Skeletal muscle satellite cell (primary cell): Measurements from ENCODE around the gene DYNC2H1.

Experiments
- H3K27me3 ChIP-seq: 2 replicates; pipeline ENCODE4 v1.7.0; 2013; ENCODE audit warnings: low read length; ENCODE audit not compliant: control insufficient read depth, insufficient read depth
- H3K36me3 ChIP-seq: 2 replicates; pipeline ENCODE4 v1.7.0; 2013; ENCODE audit warnings: mild to moderate bottlenecking, control low read depth, low read length; ENCODE audit not compliant: insufficient read depth
- H3K4me1 ChIP-seq: 2 replicates; pipeline ENCODE4 v1.7.0; 2013; ENCODE audit warnings: low read length; ENCODE audit not compliant: control insufficient read depth, insufficient read depth
- H3K4me2 ChIP-seq: 2 replicates; pipeline ENCODE4 v1.7.0; 2013; ENCODE audit warnings: mild to moderate bottlenecking, low read length
- H3K4me3 ChIP-seq: 2 replicates; pipeline ENCODE4 v1.7.0; 2013; ENCODE audit warnings: low read length
- H3K9ac ChIP-seq: 2 replicates; pipeline ENCODE4 v1.7.0; 2013; ENCODE audit warnings: mild to moderate bottlenecking, low read depth, low read length, moderate library complexity
- H3K9me3 ChIP-seq: replicated peaks from 2 replicates; pipeline ENCODE4 v1.7.0; 2013; ENCODE audit warnings: mild to moderate bottlenecking, control low read depth, low read length

The DYNC2H1 gene

DNA sequence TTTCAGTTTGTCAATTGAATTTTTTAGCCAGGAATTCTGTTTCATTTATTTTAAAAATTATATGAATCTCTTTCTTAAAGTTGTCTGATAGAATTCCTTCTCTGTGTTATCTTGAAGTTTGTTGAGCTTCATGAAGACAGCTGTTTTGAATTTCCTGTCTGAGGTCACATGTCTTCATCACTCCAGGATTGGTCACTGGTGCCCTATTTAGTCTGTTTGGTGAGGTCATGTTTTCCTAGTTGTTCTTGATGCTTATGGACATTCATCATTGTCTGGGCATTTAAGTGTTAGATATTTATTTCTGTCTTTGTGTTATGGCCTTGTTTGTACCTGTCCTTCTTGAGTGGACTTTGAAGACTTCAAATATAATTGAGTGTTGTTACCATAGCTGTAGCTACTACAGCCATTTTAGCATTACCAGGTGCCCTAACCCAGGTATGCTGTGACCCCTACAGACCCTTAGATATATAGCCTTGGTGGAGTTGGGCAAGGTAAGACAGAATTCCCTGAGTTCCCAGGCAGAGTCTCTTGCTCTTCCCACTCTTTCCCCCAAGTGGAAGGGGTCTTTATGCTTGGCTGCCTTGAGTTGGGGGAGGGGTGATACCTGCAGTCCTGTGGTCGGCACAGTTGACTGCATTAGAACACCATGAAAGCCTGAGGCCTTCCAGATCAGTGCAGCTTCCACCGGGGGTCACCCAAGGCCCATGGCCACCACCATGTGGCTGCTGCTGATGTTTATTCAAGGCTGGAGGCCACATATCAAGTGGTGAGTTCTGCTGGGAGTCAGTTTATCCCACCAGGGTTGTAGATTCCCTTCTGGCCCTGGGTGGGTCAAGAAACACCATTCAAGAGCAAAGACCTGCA lies 229.6 kb downstream of the DYNC2H1 start:
- Histone ChIP-seq H3K36me3 (no peaks in the 10 kb centered on the region), H3K27me3 (no peaks in the 10 kb centered on the region), H3K4me1 (peaks cover 9% of the 10 kb centered on the region), H3K9ac (no peak overlapping the region), H3K4me3 (no peak overlapping the region), H3K4me2 (no peak overlapping the region), H3K9me3 (no peaks in the 10 kb centered on the region)

DNA sequence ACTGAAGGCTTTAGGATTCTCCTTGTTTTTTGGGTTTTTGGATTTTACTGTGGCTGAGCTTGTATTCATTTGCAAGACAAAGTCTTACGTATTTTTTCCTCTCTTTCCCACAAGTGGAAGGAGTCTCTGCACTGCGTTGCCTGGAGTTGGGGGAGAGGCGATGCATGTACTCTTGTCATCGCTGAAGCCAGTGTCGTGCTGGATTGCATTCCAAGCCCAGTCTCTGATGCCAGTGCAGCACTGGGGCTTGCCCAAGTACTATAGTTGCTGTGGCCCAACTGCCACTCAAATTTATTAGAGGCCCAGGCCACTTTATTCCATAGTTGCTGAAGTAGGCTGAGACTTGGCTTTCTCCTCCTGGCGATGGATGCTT lies 230.2 kb downstream of the DYNC2H1 start:
- Histone ChIP-seq H3K4me1 (peaks cover 9% of the 10 kb centered on the region), H3K27me3 (no peaks in the 10 kb centered on the region), H3K36me3 (no peaks in the 10 kb centered on the region), H3K4me3 (no peak overlapping the region), H3K4me2 (no peak overlapping the region), H3K9me3 (no peaks in the 10 kb centered on the region), H3K9ac (no peak overlapping the region)

DNA sequence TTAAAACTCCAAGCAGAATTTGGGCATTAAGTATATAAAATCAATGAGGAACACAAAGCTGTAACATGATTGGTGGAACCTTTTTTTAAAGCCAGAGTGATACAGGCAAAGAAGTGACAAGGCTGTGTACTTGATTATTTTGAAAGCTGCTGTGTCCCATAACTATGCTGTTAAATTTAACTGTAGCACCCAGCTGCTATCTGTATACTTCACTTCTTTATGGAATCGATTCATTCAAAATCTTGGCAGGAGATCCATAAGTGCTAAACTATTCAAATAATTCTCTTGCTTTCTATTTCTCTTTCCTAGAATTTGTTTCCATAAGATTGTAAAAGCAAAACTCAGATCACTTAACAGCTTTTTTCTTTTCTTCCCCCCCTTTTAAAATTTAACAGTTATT lies 231.7 kb downstream of the DYNC2H1 start:
- no peak overlapping the region for H3K9ac ChIP-seq
- H3K4me2 ChIP-seq, result no peak overlapping the region
- peaks cover 9% of the 10 kb centered on the region for H3K4me1 ChIP-seq
- no peak overlapping the region for H3K4me3 ChIP-seq
- H3K36me3 ChIP-seq, result no peaks in the 10 kb centered on the region
- no peaks in the 10 kb centered on the region for H3K9me3 ChIP-seq
- H3K27me3 ChIP-seq, result no peaks in the 10 kb centered on the region

DNA sequence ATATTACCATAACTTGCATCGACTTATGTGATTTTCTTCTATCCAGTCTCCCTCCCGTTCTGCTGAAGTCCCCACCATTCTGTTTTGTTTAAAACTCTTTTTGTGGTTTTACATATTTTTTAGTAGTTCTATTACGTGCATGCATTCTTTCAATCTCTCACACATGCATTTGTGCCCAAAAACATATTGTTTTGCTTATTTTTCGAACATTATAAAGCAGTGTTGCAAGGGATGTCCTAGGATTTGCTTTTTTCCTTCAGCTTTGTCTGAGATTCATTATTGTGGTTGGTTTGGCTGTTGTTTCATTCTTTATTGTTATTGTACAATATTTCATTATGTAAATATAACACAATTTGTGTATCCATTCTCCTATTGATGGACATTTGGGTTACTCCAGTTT lies 235.7 kb downstream of the DYNC2H1 start:
- Histone ChIP-seq H3K9ac (no peak overlapping the region), H3K27me3 (no peaks in the 10 kb centered on the region), H3K9me3 (no peaks in the 10 kb centered on the region), H3K4me1 (no peaks in the 10 kb centered on the region), H3K36me3 (no peaks in the 10 kb centered on the region), H3K4me3 (no peak overlapping the region), H3K4me2 (no peak overlapping the region)

DNA sequence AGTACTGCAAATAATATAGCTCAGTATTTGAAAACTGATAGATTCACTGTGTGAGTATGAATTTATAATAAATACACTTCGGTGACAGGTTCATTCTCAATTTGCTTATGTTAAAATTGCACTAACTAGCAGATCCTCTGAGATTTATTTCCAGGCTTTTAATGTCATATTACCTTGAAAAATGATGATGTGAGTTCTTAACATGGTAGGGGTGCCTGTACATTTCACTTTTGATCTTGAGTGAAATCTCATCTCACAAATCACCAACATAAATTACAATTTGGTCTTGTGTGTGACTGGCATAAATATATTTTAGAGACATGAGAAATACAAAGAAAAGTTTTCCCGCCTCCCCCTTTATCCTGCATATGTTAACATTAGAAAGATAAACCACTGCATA lies 240.4 kb downstream of the DYNC2H1 start:
- H3K36me3 ChIP-seq, result no peaks in the 10 kb centered on the region
- H3K27me3 ChIP-seq, result no peaks in the 10 kb centered on the region
- H3K9me3 ChIP-seq, result no peaks in the 10 kb centered on the region
- H3K4me2 ChIP-seq, result no peak overlapping the region
- H3K4me1 ChIP-seq, result no peaks in the 10 kb centered on the region
- no peak overlapping the region for H3K9ac ChIP-seq
- no peak overlapping the region for H3K4me3 ChIP-seq

DNA sequence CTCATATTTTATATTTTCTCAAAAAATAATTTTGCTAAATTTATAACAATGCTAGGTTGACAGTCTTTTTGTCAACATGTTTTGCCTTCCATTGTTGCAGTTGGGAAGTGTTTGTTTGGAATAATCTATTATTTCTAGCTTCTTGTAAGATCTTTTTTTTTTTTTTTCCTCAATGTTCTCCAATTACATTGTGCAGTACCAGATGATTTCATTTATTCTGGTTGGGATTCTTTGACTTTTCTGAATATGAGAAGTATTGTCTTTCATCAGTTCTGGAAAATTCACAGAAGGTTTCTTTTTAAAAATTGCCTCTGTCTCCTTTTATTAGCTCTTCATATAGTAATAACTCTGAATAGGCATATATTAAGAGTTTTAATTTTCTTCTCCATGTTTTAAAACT lies 245.4 kb downstream of the DYNC2H1 start:
- H3K4me1 ChIP-seq, result no peaks in the 10 kb centered on the region
- H3K27me3 ChIP-seq, result no peaks in the 10 kb centered on the region
- no peak overlapping the region for H3K4me2 ChIP-seq
- H3K4me3 ChIP-seq, result no peak overlapping the region
- H3K9ac ChIP-seq, result no peak overlapping the region
- no peaks in the 10 kb centered on the region for H3K36me3 ChIP-seq
- H3K9me3 ChIP-seq, result no peaks in the 10 kb centered on the region

DNA sequence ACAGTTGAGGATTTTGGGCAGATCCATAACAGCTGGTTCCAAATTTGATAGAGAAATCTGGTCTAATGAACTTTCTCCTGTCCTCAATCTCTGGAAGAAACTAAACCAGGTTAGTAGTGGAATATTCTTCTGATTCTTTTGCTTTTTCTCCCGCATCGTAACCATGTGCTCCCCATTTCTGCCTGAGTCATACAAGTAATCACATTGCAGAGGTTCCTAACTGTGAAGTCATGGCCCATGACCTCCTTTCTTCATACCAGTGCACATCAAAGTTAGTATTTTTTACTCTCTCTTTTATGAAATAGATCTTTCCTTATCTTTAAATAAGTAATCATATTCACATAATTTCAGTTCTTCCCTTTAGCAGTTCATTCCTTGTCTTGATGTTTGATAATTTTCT lies 249.0 kb downstream of the DYNC2H1 start:
- Histone ChIP-seq H3K36me3 (no peaks in the 10 kb centered on the region), H3K9me3 (no peaks in the 10 kb centered on the region), H3K27me3 (no peaks in the 10 kb centered on the region), H3K4me1 (no peaks in the 10 kb centered on the region), H3K4me2 (peak overlapping the region; percentile 10), H3K9ac (no peak overlapping the region), H3K4me3 (no peak overlapping the region)

DNA sequence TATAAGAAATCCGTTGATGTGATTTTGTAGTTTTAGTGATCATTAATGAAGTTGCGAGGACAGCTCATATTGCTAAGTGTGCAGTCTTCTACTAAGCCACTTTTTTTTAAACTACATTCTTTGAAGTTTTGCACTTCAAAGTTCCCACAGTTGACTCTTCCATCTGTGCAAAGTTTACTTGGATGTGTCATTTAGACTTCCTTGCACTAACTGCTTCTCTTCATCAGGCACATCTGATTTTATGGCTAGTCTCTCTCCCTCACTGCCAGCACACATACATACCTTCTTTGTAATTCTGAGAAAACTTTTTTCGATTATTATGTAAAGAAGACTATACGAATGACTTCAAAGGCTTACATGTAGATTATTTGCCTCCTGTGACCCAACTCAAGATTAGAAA lies 250.0 kb downstream of the DYNC2H1 start:
- Histone ChIP-seq H3K9ac (no peak overlapping the region), H3K9me3 (no peaks in the 10 kb centered on the region), H3K4me1 (no peaks in the 10 kb centered on the region), H3K4me3 (no peak overlapping the region), H3K27me3 (no peaks in the 10 kb centered on the region), H3K4me2 (no peak overlapping the region), H3K36me3 (no peaks in the 10 kb centered on the region)

DNA sequence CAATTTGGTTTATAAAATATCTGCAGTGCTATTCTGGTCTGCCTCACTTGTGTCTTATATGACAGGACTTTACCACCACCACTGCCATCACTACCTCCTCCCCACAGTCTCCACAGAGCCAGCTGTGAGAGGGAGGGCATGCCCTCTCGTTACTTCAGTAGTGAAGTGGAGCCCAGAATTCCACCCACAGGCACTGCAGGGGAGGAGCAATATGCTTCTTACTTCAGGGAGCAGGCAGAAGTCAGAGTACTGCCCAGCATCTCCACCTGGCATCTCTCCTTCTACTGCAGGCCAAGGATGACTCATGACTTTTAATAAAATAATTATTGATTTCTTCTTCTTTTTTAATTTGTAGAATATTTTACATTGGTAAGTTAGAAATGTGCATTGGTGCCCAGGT lies 255.5 kb downstream of the DYNC2H1 start:
- Histone ChIP-seq H3K27me3 (no peaks in the 10 kb centered on the region), H3K4me2 (no peak overlapping the region), H3K9me3 (no peaks in the 10 kb centered on the region), H3K4me1 (no peaks in the 10 kb centered on the region), H3K9ac (no peak overlapping the region), H3K36me3 (peaks cover 9% of the 10 kb centered on the region), H3K4me3 (no peak overlapping the region)

DNA sequence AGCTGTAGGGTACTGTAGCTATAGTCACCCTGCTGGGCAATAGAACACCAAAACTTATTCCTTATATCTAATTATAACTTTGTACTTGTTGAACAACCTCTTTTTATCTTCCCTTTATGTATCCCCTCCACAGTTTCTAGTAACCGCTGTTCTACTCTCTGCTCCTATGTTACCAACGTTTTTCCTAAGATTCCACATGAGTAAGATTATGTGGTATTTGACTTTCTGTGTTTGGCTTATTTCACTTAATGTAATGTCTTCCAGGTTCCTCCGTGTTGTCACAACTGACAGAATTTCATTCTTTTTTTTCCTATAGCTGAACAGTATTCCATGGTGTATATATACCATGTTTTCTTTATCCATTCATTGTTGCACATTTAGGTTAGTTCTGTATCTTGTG lies 258.4 kb downstream of the DYNC2H1 start:
- Histone ChIP-seq H3K4me2 (no peak overlapping the region), H3K27me3 (no peaks in the 10 kb centered on the region), H3K4me1 (no peaks in the 10 kb centered on the region), H3K36me3 (peaks cover 10% of the 10 kb centered on the region), H3K9ac (no peak overlapping the region), H3K9me3 (no peaks in the 10 kb centered on the region), H3K4me3 (no peak overlapping the region)

DNA sequence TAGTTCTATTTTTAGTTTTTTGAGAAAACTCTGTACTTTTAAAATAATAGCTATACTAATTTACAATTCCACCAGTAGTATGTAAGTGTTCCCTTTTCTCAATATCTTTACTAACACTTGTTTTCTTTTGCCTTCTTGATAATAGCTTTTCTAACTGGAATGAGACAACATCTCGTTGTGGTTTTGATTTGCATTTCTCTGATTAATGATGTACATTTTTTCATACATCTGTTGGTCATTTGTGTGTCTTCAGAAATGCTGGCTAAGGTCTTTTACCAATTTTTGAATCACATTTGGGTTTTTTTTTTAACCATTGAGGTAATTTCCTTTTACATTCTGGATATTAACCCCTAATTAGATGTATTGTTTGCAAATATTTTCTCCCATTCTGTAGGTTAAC lies 258.9 kb downstream of the DYNC2H1 start:
- H3K27me3 ChIP-seq, result no peaks in the 10 kb centered on the region
- H3K9ac ChIP-seq, result no peak overlapping the region
- no peak overlapping the region for H3K4me3 ChIP-seq
- H3K4me2 ChIP-seq, result no peak overlapping the region
- H3K4me1 ChIP-seq, result no peaks in the 10 kb centered on the region
- peaks cover 10% of the 10 kb centered on the region for H3K36me3 ChIP-seq
- no peaks in the 10 kb centered on the region for H3K9me3 ChIP-seq

DNA sequence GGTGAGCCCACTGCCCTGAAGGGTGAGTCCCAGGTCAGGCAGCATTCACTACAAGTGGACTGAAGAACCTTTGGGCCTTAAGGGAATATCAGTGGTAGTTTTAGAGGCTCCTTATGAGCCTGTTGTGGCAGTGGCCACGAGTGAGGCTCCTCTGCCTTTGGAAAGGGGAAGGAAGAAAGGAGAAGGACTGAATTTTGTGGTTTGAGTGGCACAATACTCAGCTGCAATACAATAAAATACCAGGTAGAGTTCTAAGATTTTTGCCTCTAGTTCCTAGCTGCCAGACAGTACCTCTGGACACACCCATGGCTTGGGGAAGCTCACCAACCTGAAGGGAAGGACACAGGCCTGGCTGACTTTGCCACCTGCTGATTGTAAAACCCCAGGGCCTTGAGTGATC lies 260.9 kb downstream of the DYNC2H1 start:
- H3K9ac ChIP-seq, result no peak overlapping the region
- H3K4me2 ChIP-seq, result no peak overlapping the region
- no peaks in the 10 kb centered on the region for H3K4me1 ChIP-seq
- peaks cover 3% of the 10 kb centered on the region for H3K9me3 ChIP-seq
- H3K4me3 ChIP-seq, result no peak overlapping the region
- H3K36me3 ChIP-seq, result peaks cover 10% of the 10 kb centered on the region
- H3K27me3 ChIP-seq, result no peaks in the 10 kb centered on the region
